Ovary (tissue), 3 donors: Measurements from ENCODE around the gene CKAP5.

Experiments used
- EP300 ChIP-seq: sonication (generic); formaldehyde crosslinking; IDR thresholded peaks from one replicate; pipeline ENCODE4 v1.6.1; 2017; ENCODE audit warnings: antibody characterized with exemption
- POLR2A ChIP-seq: fragments of 450-650 bp; IDR thresholded peaks from one replicate; pipeline ENCODE4 v1.6.1; 2017; ENCODE audit warnings: antibody characterized with exemption, mild to moderate bottlenecking, moderate library complexity
- TF ChIP-seq, protein P1 (sequence below), 3 donors: fragments of 450-650 bp in 2 of 3; fragments of 200-600 bp in 1 of 3; IDR thresholded peaks; one replicate each; pipeline versions ENCODE4 v1.5.1 to v1.8.0; 2016 to 2022; ENCODE audit warnings: antibody characterized with exemption in 3 of 3, mild to moderate bottlenecking in 1 of 3
- donor health status: DM: no; HTN: no; CAD: no.

DNA sequence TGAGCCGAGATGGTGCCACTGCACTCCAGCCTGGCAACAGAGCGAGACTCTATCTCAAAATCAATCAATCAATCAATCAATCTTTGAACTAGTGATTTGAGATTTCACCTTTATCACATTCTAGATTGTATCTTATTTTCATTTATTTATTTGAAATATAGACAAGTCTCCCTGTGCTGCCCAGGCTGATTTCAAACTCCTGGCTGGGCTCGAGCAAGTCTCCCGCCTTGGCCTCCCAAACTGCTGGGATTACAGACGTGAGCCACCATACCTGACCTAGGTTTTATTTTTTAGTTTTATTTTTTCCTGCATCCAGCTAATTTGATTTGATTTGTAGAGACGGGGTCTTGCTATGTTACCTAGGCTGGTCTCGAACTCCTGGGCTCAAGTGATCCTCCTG is 109.9 kb downstream of the CKAP5 start:
- TF ChIP-seq, protein P1, sequence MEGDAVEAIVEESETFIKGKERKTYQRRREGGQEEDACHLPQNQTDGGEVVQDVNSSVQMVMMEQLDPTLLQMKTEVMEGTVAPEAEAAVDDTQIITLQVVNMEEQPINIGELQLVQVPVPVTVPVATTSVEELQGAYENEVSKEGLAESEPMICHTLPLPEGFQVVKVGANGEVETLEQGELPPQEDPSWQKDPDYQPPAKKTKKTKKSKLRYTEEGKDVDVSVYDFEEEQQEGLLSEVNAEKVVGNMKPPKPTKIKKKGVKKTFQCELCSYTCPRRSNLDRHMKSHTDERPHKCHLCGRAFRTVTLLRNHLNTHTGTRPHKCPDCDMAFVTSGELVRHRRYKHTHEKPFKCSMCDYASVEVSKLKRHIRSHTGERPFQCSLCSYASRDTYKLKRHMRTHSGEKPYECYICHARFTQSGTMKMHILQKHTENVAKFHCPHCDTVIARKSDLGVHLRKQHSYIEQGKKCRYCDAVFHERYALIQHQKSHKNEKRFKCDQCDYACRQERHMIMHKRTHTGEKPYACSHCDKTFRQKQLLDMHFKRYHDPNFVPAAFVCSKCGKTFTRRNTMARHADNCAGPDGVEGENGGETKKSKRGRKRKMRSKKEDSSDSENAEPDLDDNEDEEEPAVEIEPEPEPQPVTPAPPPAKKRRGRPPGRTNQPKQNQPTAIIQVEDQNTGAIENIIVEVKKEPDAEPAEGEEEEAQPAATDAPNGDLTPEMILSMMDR (IDR thresholded peaks at IDR 0.05) = no peak
- TF ChIP-seq EP300 = no peak
- TF ChIP-seq POLR2A = no peak
